DND-41 (cell line): Measurements from ENCODE around the gene LBHD2.

Experiments
- ATAC-seq: fragments of 200-7000 bp; cut with Tn5 transposase; 3 replicates; pipeline ENCODE4 v1.9.1; 2021; ENCODE audit warnings: low read depth; ENCODE audit not compliant: insufficient read depth
- DNase-seq: peaks from one replicate; pipeline ENCODE4 v3.0.0-alpha.2; 2020
- H2AFZ ChIP-seq: 2 replicates; pipeline ENCODE4 v1.6.0; 2012; ENCODE audit warnings: low read depth, low read length
- H3K27ac ChIP-seq: 2 replicates; pipeline ENCODE4 v1.5.1; 2012; ENCODE audit warnings: low read length, inconsistent platforms
- H3K27me3 ChIP-seq: fragments of 200-600 bp; sonication (generic); 2 replicates; pipeline ENCODE4 v1.6.0; 2012; ENCODE audit warnings: low read length, mild to moderate bottlenecking, inconsistent platforms; ENCODE audit not compliant: insufficient read depth, poor library complexity
- H3K36me3 ChIP-seq: 2 replicates; pipeline ENCODE4 v1.5.1; 2012; ENCODE audit warnings: low read length, inconsistent platforms; ENCODE audit not compliant: insufficient read depth
- H3K4me1 ChIP-seq: 2 replicates; pipeline ENCODE4 v1.5.1; 2012; ENCODE audit warnings: mild to moderate bottlenecking, low read length; ENCODE audit not compliant: insufficient read depth
- H3K4me2 ChIP-seq: 2 replicates; pipeline ENCODE4 v1.6.0; 2012; ENCODE audit warnings: mild to moderate bottlenecking, moderate library complexity, low read length, inconsistent platforms; ENCODE audit not compliant: insufficient read depth
- H3K4me3 ChIP-seq, 2 experiments: fragments of 200-600 bp in 1 of 2; shearing (Covaris generic) in 1 of 2; 2 replicates each; pipeline ENCODE4 v1.5.1; 2012 to 2016; ENCODE audit warnings: inconsistent platforms in 2 of 2, low read length in 2 of 2, mild to moderate bottlenecking in 2 of 2, low read depth in 1 of 2, moderate library complexity in 1 of 2
- H3K79me2 ChIP-seq: 2 replicates; pipeline ENCODE4 v1.6.0; 2012; ENCODE audit warnings: low read length, inconsistent platforms; ENCODE audit not compliant: insufficient read depth
- H3K9ac ChIP-seq: 2 replicates; pipeline ENCODE4 v1.6.0; 2012; ENCODE audit warnings: low read depth, mild to moderate bottlenecking, inconsistent platforms, low read length, moderate library complexity
- H3K9me3 ChIP-seq: 2 replicates; pipeline ENCODE4 v1.5.1; 2012; ENCODE audit warnings: low read length, moderate library complexity, mild to moderate bottlenecking, inconsistent platforms; ENCODE audit not compliant: insufficient read depth, severe bottlenecking
- H4K20me1 ChIP-seq: 2 replicates; pipeline ENCODE4 v1.6.0; 2012; ENCODE audit warnings: low read length; ENCODE audit not compliant: insufficient read depth
- EZH2 ChIP-seq: IDR thresholded peaks from 3 replicates; pipeline ENCODE4 v1.6.1; 2012; ENCODE audit warnings: borderline replicate concordance, low read depth, mild to moderate bottlenecking, moderate library complexity, low read length, inconsistent platforms; ENCODE audit not compliant: severe bottlenecking
- TF ChIP-seq, protein P1 (sequence below): IDR thresholded peaks from 2 replicates; pipeline ENCODE4 v1.5.1; 2012; ENCODE audit warnings: borderline replicate concordance, low read length, moderate library complexity, mild to moderate bottlenecking; ENCODE audit not compliant: poor library complexity, severe bottlenecking; ENCODE audit errors: extremely low read depth

The LBHD2 gene

DNA sequence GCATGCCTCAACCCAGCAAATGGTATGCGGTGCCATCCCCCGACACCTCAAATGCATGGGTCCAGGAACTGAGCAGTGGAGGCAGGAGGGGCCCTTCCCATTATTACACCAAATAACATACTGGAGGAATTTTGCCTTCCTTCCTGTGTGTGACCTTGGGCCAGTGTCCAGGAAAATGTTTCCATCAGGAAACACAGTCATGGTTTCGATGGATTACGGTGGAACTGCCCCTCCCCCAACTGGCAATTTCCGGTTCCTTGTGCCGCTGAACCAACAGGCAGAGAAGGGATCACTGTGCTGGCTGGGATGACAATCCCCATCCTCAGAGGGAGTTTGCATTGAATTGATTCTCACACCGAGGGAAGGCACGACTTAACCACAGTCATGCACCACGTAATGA lies 17.6 kb upstream of the LBHD2 start:
- H3K4me2 ChIP-seq: no peak overlapping the region

DNA sequence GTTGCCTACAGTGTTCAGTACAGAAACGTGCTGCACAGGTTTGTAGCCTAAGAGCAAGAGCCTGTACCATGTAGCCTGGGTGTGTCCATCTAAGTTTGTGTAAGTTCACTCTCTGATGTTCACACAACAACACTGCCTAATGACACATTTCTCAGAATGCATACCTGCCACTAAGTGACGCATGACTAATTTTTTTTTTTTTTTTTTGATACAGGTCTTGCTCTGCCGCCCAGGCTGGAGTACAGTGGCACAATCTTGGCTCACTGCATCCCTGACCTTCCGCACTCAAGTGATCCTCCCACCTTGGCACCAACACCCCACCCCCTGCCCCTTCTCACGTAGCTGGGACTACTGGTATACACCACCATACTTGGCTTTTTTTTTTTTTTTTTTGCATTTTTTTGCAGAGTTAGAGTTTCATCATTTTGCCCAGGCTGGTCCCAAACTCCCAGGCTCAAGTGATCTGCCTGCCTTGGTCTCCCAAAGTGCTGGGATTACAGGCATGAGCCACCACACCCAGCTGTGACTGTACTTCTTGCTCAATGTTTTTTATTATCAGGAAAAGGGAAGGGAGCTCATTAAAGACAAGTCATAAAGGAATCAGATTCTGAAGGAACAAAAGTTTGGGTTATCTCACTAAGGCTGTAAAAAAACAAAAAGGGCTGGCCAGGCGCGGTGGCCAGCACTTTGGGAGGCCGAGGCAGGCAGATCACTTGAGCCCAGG lies 16.6 kb upstream of the LBHD2 start:
- Histone ChIP-seq H3K79me2 (no peaks in the 10 kb centered on the region), H3K9me3 (no peaks in the 10 kb centered on the region), H3K4me2 (no peak overlapping the region), H4K20me1 (no peaks in the 10 kb centered on the region), H3K36me3 (no peaks in the 10 kb centered on the region), H3K4me1 (no peaks in the 10 kb centered on the region), H3K9ac (no peak overlapping the region), H3K27ac (no peak overlapping the region), H2AFZ (no peak overlapping the region), H3K4me3 (no peak overlapping the region), H3K27me3 (peaks cover 3% of the 10 kb centered on the region)
- no peak for TF ChIP-seq EZH2
- DNase-seq: no peak
- no peak for ATAC-seq

More for the DNA sequence above, 17.6 kb upstream of the LBHD2 start:
- no peaks in the 10 kb centered on the region for H3K9me3 ChIP-seq
- ATAC-seq (no peak), DNase-seq (no peak)
- no peaks in the 10 kb centered on the region for H3K36me3 ChIP-seq
- no peaks in the 10 kb centered on the region for H3K79me2 ChIP-seq
- H4K20me1 ChIP-seq: no peaks in the 10 kb centered on the region
- H3K27me3 ChIP-seq: peaks cover 8% of the 10 kb centered on the region
- H2AFZ ChIP-seq: no peak overlapping the region
- no peak overlapping the region for H3K9ac ChIP-seq
- TF ChIP-seq, protein P1, sequence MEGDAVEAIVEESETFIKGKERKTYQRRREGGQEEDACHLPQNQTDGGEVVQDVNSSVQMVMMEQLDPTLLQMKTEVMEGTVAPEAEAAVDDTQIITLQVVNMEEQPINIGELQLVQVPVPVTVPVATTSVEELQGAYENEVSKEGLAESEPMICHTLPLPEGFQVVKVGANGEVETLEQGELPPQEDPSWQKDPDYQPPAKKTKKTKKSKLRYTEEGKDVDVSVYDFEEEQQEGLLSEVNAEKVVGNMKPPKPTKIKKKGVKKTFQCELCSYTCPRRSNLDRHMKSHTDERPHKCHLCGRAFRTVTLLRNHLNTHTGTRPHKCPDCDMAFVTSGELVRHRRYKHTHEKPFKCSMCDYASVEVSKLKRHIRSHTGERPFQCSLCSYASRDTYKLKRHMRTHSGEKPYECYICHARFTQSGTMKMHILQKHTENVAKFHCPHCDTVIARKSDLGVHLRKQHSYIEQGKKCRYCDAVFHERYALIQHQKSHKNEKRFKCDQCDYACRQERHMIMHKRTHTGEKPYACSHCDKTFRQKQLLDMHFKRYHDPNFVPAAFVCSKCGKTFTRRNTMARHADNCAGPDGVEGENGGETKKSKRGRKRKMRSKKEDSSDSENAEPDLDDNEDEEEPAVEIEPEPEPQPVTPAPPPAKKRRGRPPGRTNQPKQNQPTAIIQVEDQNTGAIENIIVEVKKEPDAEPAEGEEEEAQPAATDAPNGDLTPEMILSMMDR: no peak
- TF ChIP-seq EZH2: no peak
- H3K27ac ChIP-seq: no peak overlapping the region
- no peak overlapping the region for H3K4me3 ChIP-seq
- no peaks in the 10 kb centered on the region for H3K4me1 ChIP-seq

DNA sequence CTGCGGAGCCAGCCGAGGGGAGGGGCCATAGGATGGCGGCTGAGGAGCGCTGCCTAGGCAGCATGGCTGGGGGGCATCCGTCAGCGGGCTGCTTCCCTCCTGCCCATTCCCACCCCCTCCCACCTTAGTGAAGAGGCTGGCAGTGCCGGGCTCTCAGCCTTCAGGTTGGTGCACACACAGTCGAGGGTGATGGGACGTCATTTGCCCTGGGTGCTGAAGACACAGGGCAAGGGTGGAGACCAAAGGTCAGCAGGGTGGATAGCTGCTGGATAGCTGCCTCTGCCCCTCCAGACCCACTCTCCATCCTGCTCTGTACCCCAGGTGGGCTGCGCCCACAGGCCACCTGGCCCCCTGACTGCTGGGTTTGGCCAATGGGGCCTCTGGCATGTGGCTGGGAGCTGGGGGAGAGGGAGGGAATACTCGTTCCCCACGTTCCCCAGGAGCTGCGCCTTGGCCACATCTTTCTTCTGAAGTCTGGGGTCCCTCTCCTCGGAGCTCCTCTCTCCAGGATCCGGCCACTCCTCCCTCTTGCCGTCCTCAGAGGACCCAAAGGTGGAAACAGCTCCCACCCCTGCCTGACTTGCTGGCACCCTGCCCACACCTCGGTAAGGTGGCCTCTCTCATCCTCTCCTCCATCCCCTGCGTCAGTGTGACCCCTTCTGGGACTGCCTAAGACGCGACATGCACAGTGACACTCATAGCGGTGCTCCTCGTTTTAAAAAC lies 15.5 kb upstream of the LBHD2 start:
- Histone ChIP-seq H3K4me1 (no peaks in the 10 kb centered on the region), H3K27ac (no peak overlapping the region), H3K4me2 (no peak overlapping the region), H3K9me3 (no peaks in the 10 kb centered on the region), H3K4me3 (no peak overlapping the region), H3K79me2 (no peaks in the 10 kb centered on the region), H3K9ac (no peak overlapping the region), H3K36me3 (no peaks in the 10 kb centered on the region), H4K20me1 (no peaks in the 10 kb centered on the region; the same call in 1 of the 2 replicates), H2AFZ (no peak overlapping the region), H3K27me3 (peaks cover 2% of the 10 kb centered on the region)
- DNase-seq (no peak), ATAC-seq (no peak)
- TF ChIP-seq EZH2: no peak
- TF ChIP-seq, protein P1: no peak

DNA sequence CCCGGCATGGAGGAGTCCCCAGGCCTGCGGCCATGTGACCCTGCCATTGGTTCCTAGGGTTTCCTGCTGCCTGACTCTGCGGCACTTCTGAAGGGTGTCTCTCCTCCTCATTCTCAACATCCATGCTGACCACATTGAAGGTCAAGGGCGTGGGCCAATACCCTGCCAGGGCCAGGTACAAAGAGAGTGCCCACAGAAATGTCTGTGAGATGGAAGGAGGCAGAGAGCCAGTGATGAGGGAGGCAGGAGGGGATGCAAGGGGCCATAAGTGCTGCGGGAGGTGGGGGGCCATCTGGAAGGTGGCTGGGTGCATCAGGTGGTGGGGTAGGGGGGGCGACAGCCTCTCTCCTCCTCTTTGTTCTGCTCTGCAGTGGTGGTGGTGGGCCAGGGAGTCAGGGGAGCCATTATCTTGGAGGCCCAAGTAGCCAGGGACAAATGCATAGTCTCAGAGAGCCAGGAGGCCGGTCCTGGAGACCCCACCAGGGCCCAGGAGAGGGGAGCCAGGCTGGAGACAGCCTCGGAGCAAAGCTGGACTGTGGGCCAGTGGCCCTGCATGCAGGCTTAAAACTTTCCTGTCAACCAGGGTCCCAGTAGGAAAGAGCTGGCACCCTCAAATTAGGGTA lies 13.6 kb upstream of the LBHD2 start:
- Histone ChIP-seq H4K20me1 (peaks cover 3% of the 10 kb centered on the region; the same call in 1 of the 2 replicates), H3K79me2 (no peaks in the 10 kb centered on the region), H3K4me2 (no peak overlapping the region), H3K4me1 (peaks cover 3% of the 10 kb centered on the region), H3K27me3 (peaks cover 6% of the 10 kb centered on the region), H2AFZ (no peak overlapping the region), H3K36me3 (no peaks in the 10 kb centered on the region), H3K9me3 (no peaks in the 10 kb centered on the region), H3K9ac (no peak overlapping the region), H3K27ac (no peak overlapping the region), H3K4me3 (no peak overlapping the region)
- ATAC-seq (no peak), DNase-seq (no peak)
- TF ChIP-seq, protein P1: no peak
- no peak for TF ChIP-seq EZH2
